Prostate gland (tissue), 2 donors: Measurements from ENCODE around the gene ASB6. TPM values are rescaled to one million over a fixed set of nuclear protein-coding genes. Genes with fewer than 3 reads are reported as not detected.

Experiments
- DNase-seq: peaks from one replicate; pipeline ENCODE4 v3.0.0-alpha.2; 2019; ENCODE audit warnings: low spot score
- H3K27ac ChIP-seq, 2 donors: fragments of 200-600 bp; sonication (generic); 2 replicates each; pipeline ENCODE4 v1.5.1; 2017 to 2019
- H3K27me3 ChIP-seq: fragments of 200-600 bp; sonication (generic); replicated peaks from 2 replicates; pipeline ENCODE4 v1.5.1; 2019; ENCODE audit not compliant: insufficient read depth
- H3K36me3 ChIP-seq, 2 donors: fragments of 200-600 bp; sonication (generic); 1 replicate in 1 of 2; 2 replicates in 1 of 2; pipeline versions ENCODE4 v1.5.1 to v1.8.1; 2017 to 2019
- H3K4me1 ChIP-seq: fragments of 200-600 bp; sonication (generic); replicated peaks from 2 replicates; pipeline ENCODE4 v1.5.1; 2019
- H3K4me3 ChIP-seq, 2 donors: fragments of 200-600 bp; sonication (generic); 2 replicates each; pipeline ENCODE4 v1.5.1; 2017 to 2019
- H3K9me3 ChIP-seq: fragments of 200-600 bp; sonication (generic); 2 replicates; pipeline ENCODE4 v1.5.1; 2017
- POLR2A ChIP-seq: fragments of 450-650 bp; IDR thresholded peaks from one replicate; pipeline ENCODE4 v1.6.1; 2016; ENCODE audit warnings: antibody characterized with exemption, mild to moderate bottlenecking
- POLR2AphosphoS5 ChIP-seq: sonication (generic); formaldehyde crosslinking; IDR thresholded peaks from one replicate; pipeline ENCODE4 v1.6.1; 2017; ENCODE audit warnings: antibody characterized with exemption
- WGBS: methylation state at CpG from one replicate; pipeline ENCODE4 v1.1.5; 2018; 5-methylcytosine and 5-hydroxymethylcytosine counted together
- intact Hi-C: fragments of 100-400 bp; cut with DNase I; formaldehyde crosslinking; loops from one replicate; pipeline ENCODE4 v1.14.2; 2022
- total RNA-seq, 2 donors: library from RNA; depleted of rRNA; stranded (reverse); fragments of >200 nt; gene quantifications; one replicate each; pipeline ENCODE4 v1.1.0, GENCODE V29; 2016
- TF ChIP-seq, protein P1 (sequence below), 4 experiments: fragments of 200-600 bp in 2 of 4; fragments of 450-650 bp in 2 of 4; sonication (generic) in 2 of 4; IDR thresholded peaks; 1 replicate in 3 of 4; 2 replicates in 1 of 4; pipeline ENCODE4 v1.5.1; 2016 to 2019; ENCODE audit warnings: antibody characterized with exemption in 4 of 4, mild to moderate bottlenecking in 2 of 4, moderate library complexity in 2 of 4

ASB6 gene
- total RNA-seq, 2 donors from 2014 or later, result 25.2 to 50.3 TPM

- no peaks in the 10 kb centered on the region for H3K27me3 ChIP-seq
- no peak overlapping the region for H3K27ac ChIP-seq
- no peak overlapping the region for H3K4me3 ChIP-seq
- H3K9me3 ChIP-seq, result no peaks in the 10 kb centered on the region
- H3K4me1 ChIP-seq, result peaks cover 17% of the 10 kb centered on the region
- H3K36me3 ChIP-seq, result peaks cover 11 to 27% of the 10 kb centered on the region in 2 donors
- intact Hi-C loops, result no loop called here
- WGBS, result 65% methylated on average over 19 of the region's 19 CpGs
- DNase-seq, result no peak
- TF ChIP-seq POLR2A (no peak), POLR2AphosphoS5 (no peak)
- TF ChIP-seq, protein P1, sequence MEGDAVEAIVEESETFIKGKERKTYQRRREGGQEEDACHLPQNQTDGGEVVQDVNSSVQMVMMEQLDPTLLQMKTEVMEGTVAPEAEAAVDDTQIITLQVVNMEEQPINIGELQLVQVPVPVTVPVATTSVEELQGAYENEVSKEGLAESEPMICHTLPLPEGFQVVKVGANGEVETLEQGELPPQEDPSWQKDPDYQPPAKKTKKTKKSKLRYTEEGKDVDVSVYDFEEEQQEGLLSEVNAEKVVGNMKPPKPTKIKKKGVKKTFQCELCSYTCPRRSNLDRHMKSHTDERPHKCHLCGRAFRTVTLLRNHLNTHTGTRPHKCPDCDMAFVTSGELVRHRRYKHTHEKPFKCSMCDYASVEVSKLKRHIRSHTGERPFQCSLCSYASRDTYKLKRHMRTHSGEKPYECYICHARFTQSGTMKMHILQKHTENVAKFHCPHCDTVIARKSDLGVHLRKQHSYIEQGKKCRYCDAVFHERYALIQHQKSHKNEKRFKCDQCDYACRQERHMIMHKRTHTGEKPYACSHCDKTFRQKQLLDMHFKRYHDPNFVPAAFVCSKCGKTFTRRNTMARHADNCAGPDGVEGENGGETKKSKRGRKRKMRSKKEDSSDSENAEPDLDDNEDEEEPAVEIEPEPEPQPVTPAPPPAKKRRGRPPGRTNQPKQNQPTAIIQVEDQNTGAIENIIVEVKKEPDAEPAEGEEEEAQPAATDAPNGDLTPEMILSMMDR (IDR thresholded peaks at IDR 0.05), result no peak
Observed at GRCh38 chr9:129631674-129632129, 10.2 kb downstream of the ASB6 start.

DNA sequence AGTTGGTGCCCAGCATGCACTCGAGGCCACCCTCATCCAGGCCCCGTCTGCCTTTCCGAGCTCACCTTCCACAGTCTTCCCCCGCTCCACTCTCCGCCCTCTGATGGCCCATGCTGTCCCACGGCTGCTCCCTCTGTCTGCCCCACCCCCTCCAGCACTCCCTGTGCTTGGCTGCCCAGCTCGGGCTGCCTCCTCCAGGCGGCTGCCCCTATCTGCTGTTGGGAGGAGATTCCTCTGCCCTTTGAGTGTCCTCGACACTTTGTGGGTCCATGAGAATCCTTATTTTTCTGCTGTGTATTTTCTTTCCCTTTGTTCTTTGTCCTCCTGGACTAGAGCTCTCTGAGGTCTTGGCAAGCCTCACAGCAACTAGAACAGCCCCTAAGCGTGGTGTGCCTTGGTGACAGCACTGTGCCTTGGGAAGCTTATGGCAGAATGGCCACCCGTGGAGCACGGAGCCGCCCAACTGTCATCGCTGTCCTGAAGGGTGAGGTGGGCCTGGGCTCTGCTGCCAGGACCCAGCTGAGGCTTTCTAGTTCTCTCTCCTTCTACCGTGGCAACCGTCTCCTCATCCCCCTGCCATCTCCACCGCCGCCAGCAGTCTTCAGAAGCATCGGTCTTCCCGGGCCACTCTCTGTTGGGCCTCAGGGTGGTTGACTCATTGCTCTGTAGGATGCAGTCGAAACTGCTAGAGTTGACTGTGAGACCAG lies 10.8 kb downstream of the ASB6 start:
- Histone ChIP-seq H3K27ac (peak overlapping the region in 1 of 2 donors; percentile 7), H3K9me3 (no peaks in the 10 kb centered on the region), H3K27me3 (no peaks in the 10 kb centered on the region), H3K4me1 (peaks cover 17% of the 10 kb centered on the region), H3K36me3 (peaks cover 11 to 24% of the 10 kb centered on the region in 2 donors), H3K4me3 (no peak overlapping the region)
- intact Hi-C loops, result no loop called here
- no peak for DNase-seq
- WGBS, result 58% methylated on average over 21 of the region's 21 CpGs
- TF ChIP-seq, protein P1 (IDR thresholded peaks at IDR 0.05), result no peak
- TF ChIP-seq POLR2AphosphoS5 (no peak), POLR2A (no peak)

DNA sequence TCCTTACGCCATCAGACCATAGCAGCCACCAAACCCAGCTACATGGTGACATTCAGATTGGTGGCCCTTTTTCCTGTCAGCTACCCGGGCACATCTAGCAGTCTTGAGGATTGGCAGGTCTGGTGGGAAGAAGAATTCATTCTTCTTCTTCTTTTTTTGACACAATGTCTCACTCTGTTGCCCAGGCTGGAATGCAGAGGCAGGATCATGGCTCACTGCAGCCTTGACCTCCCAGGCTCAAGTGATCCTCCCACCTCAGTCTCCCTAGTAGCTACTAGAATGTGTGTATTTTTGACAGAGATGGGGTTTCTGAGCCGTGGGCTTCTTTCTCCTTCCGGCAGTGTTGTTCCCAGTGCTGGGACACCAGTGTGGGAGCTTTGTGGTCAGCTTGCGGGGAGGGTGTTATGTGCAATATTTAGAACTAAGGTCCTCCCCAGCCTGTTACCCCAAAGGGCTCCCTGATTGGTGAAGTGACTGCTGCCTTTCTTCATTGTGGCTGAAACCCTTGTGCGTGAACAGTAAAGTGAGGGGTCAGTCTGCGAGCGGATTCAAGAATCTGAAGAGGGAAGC lies 12.6 kb downstream of the ASB6 start:
- 92% methylated on average over 8 of the region's 8 CpGs for WGBS
- TF ChIP-seq POLR2A (no peak), POLR2AphosphoS5 (no peak)
- TF ChIP-seq, protein P1 (IDR thresholded peaks at IDR 0.05), result no peak
- intact Hi-C loops, result no loop called here
- DNase-seq, result no peak
- no peaks in the 10 kb centered on the region for H3K27me3 ChIP-seq
- H3K4me1 ChIP-seq, result peaks cover 17% of the 10 kb centered on the region
- no peak overlapping the region for H3K4me3 ChIP-seq
- no peaks in the 10 kb centered on the region for H3K9me3 ChIP-seq
- peaks cover 0 to 9% of the 10 kb centered on the region in 2 donors for H3K36me3 ChIP-seq
- no peak overlapping the region for H3K27ac ChIP-seq

- Histone ChIP-seq H3K4me1 (peaks cover 17% of the 10 kb centered on the region), H3K27ac (no peak overlapping the region), H3K36me3 (peaks cover 0 to 4% of the 10 kb centered on the region in 2 donors), H3K4me3 (no peak overlapping the region), H3K27me3 (no peaks in the 10 kb centered on the region), H3K9me3 (no peaks in the 10 kb centered on the region)
- DNase-seq, result no peak
- intact Hi-C loops, result no loop called here
- no peak for TF ChIP-seq POLR2AphosphoS5
- TF ChIP-seq, protein P1 (IDR thresholded peaks at IDR 0.05), result no peak
- no peak for TF ChIP-seq POLR2A
- WGBS, result 63% methylated on average over 6 of the region's 6 CpGs
Observed at GRCh38 chr9:129628709-129629108, 13.2 kb downstream of the ASB6 start.
